GM12873 (cell line): Measurements from ENCODE around the gene UCP2.

ENCODE experiments used
- TF ChIP-seq, protein P1 (sequence below): IDR thresholded peaks from 2 replicates; pipeline ENCODE4 v1.5.1; 2012; ENCODE audit warnings: low read depth, mild to moderate bottlenecking, moderate library complexity, low read length, control low read depth; ENCODE audit not compliant: insufficient read depth; ENCODE audit errors: missing control alignments

Gene UCP2

DNA sequence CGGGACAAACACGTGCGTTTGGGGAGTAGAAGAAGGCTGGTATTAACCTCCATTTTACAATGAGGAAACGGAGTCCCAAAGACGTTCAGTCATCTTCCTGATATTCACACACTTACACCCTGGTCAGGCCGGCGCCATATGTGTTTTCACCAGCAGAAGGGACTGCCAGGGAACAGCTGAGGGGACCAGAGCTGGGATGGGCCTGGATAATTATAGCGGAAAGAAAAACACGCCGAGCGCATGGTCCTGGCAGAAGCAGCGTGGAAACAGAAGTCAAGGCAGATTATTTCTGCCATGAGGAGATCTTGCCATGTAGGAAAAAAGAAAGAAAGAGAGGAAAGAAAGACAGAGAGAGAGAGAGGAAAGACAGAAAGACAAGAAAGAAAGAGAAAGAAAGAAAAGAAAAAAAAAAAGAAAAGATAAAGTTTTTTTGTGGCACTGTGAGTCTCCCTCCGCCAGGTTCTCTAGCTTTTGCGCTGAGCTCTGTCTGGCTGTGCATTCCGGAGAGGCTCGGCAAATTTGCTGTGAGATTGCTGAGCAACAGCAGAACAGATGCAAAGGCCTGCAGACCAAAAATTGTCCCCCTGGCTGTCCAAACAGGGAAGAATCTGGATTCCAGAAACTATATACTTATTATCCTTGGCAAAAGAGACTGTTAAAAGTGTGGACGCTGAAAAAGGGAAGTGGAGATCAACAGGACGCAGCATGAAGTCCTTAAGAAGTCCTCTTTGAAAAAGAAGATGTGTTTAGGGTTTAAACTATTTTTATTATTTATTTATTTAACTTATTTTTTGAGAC lies 1.3 kb upstream of the UCP2 start:
- TF ChIP-seq, protein P1, sequence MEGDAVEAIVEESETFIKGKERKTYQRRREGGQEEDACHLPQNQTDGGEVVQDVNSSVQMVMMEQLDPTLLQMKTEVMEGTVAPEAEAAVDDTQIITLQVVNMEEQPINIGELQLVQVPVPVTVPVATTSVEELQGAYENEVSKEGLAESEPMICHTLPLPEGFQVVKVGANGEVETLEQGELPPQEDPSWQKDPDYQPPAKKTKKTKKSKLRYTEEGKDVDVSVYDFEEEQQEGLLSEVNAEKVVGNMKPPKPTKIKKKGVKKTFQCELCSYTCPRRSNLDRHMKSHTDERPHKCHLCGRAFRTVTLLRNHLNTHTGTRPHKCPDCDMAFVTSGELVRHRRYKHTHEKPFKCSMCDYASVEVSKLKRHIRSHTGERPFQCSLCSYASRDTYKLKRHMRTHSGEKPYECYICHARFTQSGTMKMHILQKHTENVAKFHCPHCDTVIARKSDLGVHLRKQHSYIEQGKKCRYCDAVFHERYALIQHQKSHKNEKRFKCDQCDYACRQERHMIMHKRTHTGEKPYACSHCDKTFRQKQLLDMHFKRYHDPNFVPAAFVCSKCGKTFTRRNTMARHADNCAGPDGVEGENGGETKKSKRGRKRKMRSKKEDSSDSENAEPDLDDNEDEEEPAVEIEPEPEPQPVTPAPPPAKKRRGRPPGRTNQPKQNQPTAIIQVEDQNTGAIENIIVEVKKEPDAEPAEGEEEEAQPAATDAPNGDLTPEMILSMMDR = no peak

DNA sequence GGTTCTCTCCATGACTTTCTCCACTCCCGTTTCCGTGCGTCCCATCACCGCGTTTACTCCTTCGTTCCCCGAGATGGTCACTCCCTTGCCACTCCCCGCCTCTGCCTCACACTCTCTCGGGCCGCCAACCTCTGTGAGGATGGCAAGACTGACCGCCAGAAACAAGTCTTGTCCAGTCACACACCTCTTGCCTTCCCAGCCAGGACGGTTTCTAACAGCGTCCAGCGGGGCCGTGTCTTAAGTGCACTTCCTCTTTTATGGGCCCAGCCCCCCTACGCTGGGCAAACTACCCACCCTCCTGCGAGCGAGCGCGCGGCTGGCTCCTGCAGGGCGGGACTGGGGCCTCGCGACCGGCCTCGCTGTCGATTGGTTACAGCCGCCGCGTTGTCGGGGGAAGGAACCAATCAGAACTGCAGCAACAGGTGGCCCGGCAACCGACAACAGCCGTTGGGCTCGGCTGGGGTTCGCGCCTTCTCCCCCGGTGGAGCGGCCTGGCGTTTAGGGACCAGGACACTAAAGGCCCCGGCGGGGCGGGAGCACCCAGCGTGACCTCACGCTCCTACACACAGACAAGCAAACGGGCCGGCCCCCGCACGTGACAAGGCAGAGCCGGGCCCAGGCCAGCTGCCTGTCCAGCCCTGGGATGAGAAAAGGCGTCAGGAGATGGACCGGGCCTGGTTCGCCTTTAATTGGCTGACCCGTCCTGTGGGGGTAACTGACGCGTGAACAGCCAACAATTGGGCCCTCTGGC lies 522 bp upstream of the UCP2 start:
- TF ChIP-seq, protein P1 = no peak

- TF ChIP-seq, protein P1 = no peak
Observed at GRCh38 chr11:73981051-73981805, 1.4 kb downstream of the UCP2 start.

- TF ChIP-seq, protein P1 = no peak
Observed at GRCh38 chr11:73980001-73980961, 2.4 kb downstream of the UCP2 start.

DNA sequence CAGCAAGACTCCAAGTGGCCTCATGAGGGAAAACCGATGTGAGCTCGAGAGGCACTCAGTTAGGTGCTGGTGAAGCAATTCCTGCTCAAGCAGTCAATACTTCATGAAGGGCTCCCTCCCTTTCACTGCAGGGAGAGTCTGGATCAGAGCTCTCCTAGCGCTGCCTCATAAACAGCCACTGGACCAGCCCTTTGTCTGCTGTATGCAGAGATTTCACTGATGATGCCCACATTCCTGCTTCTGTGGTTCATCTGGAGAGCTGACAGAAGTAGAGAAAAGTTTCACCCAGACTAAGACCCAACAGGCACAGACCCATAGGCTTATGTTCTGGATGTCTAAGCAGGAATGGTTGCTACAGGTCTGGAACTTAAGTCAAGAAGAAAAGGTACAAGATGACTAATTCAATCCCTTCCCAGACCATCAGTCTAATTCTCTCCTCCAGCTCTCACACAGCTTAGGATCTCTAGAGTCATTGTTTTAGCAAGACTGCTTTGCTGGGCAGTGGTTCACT lies 4.0 kb downstream of the UCP2 start:
- TF ChIP-seq, protein P1 = no peak

DNA sequence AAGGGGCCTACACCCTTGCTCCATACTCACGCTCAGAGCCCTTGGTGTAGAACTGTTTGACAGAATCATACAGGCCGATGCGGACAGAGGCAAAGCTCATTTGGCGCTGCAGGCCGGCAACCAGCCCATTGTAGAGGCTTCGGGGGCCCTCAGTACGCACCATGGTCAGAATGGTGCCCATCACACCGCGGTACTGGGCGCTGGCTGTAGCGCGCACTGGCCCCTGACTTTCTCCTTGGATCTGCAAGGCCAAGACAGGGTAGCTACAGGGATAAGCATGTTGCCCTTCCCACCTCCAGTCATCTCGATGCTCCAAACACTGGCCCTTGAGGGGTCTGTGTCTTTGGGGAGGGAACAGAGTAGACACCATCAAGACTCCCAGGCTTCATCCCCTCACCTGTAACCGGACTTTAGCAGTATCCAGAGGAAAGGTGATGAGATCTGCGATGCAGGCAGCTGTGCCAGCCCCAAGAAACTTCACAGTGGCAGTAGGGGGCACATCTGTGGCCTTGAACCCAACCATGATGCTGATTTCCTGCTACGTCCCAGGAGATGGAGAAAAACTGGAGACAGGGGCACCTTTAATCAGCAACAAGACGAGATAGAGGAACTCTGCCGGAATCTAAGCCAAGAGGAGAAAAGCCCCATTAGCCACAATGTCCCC lies 4.7 kb downstream of the UCP2 start:
- TF ChIP-seq, protein P1 = no peak
